NCI-H2196 treated with DMSO at 0.1 percent for 48 hours (cell line): ENCODE results near the gene DGKH.
"Not testable (repeated sequence)": the region's sequence is repeated elsewhere in the genome, so short reads cannot be mapped to it uniquely, and the experiment has no call there.

Experiments used
- DNase-seq: peaks from one replicate; lab custom pipeline; 2025; ENCODE audit not compliant: unreplicated experiment; lab: John Stamatoyannopoulos, UW

DGKH gene

DNA sequence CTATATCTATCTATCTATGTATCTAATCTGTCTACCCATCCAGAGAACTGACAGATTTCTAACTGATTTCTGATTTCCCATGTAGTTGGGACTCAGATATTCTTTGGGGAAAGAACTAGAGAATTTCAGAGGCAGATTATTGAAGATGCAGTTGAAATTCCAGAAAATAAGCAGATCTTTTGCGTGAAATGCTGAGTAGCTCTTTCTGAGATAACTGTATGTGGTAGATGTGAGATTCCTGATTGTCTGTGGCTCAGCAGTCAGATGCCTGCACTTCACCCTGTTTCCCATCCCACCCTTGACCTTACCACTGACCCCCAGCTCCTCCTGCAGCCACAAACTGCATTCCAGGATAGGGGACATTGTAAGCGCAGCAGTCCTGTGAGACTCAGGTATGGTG is 61.5 kb downstream of the DGKH start:
- no peak for DNase-seq

DNA sequence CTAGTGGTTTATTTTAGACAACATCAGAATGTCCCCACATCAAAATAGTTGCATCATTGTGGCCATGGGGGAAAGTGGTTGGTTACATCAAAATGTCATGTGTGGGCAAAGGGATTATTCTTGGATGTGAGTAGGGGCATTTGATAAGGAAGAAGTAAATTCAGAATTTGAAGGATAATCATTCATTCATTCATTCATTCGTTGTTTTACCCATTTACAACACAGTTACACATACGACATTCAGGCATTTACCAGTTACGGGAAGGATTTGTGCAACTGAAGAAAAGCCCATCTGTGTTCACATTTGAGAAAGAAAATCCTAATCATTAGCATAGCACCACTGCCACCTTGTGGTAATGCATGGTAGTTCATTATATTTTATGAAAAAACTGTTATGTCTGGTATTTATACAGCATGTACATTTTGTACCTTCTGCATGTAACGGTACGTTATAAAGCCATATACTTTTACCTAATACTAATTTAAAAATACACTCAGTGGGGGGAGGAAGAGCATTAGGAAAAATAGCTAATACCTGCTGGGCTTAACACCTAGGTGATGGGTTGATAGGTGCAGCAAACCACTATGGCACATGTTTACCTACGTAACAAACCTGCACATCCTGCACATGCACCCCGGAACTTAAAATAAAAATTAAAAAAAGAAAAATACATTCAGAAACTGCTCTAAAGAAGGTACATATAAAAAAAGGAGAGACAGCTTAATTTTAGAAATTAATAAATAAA is 62.1 kb downstream of the DGKH start:
- peak; percentile 0 for DNase-seq

DNA sequence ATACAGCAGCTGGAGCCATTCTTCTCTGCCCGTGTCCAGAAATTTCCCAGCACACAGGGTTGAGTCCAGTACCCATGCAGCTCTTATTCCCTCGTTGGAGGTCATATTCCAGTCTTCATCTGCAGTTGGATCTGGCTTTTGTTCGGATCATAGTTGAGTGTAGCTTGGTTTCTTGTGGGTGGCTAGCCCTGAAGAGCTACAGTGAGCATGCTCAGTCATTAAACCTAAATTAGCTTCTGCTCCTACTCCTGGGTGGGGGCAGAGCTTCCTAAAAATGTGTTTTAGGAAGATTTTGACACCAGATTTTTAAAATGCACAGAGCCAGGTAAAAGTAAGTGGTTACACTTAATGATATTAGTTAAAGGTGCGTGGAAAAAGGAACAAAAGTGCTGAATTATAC is 64.4 kb downstream of the DGKH start:
- DNase-seq: no peak

DNA sequence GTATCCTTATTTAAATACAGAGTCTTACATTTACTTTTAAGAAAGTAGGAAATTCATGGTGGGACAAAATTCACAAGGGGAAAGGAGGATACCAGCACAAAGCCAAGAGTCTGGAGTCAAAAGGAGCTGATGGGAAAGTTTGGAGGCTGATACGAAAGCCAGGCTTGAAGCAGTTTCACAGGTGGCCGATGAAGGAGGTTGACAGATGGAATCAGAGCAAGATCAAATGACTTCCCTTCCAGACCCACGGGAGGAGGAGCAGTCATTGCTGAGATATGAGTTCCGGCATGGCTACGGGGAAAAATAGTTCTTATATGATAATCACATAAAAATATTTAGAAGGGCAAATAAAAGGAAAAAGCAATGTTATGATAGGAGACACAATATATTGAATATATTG is 65.0 kb downstream of the DGKH start:
- DNase-seq: no peak

DNA sequence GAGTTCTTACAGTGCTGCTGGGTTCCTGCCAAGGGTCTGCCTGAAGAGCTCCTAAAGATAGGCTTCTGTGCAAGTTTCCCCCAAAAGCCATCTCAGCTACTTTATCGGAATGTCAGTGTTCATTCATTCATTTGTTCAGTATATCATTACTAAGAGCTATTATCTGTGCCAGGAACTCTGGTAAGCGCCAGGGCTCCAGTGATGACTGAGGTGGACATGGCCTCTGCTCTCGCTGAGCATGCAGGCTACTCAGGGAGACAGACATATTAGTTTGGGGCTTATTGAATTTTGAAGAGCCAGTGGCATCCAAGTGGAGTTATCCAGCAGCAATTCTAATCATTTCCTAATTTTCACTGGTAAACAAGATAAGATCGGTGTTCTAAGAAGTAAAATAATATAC is 65.8 kb downstream of the DGKH start:
- no peak for DNase-seq

DNA sequence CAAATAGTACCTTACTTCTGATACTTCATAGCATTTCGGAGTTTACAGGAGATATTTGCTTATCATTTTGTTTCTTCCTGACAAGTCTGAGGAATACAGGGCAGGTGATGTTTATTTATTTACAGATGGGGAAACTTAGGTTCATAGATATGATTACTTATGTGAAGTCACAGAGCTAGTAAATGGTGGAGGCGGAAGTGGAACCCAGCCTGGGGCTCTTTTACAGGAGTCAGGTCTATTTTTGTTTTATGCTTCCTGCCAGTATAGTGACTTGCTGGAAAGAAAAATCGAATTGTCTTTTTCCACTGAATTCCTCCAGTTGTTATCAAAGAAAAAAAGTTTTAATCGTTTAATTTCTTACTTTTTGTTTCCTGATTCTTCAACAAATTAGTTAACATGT is 66.5 kb downstream of the DGKH start:
- no peak for DNase-seq

DNA sequence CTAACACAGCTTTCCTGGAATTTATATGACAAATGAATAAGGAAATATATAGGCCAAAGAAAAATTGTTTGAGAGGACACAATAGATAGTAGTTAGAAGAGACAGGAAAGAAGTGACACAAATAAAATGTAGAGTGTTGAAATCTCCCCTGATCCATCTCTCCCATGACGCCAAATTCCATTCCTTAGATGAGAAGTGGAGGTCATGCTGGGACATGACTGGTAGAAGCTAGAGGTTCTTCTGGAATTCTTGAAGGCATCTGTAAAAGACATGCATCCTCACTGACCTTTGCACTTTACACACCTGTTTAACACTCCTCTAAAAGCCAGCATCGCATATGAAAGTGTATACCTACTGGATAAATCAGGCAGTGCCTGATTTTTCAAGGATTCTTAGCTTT is 67.8 kb downstream of the DGKH start:
- no peak for DNase-seq

DNA sequence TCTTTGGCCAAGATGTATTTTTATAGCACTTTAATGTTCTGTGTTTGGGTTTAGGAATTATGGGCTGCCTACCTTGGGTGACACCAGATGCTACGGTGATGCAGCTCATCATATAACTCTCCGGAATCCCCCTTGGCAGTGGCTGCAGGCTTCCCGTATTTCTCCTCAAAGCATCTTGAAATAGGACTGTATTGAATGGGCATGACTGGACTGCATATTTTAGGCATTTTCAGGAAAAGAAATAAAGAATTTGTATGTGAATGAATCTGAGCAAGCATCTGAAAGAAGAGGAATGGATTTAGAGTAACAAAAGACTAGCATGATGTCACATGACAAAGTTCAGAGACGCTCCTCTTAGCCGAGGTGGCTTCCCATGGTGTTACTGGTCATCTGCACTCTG is 70.6 kb downstream of the DGKH start:
- no peak for DNase-seq

DNA sequence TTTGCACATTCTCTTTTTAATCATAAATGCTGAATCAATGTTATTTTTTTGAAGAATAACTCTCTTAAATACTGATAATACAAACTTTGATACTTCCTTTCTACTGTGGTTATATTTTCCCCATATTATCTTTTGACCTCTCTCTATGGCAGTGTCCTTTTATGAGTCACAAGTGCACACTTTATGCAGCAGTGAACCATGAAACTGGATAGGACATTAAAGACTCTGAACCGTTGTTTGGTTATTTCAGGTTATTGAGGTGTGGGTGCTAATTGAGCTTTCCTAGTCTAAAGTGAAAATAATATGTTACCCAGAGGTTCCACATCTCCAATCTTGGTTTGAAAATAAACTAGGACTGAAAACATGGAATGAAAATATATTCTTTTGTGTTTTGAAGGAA is 71.4 kb downstream of the DGKH start:
- peak; percentile 0 for DNase-seq

DNA sequence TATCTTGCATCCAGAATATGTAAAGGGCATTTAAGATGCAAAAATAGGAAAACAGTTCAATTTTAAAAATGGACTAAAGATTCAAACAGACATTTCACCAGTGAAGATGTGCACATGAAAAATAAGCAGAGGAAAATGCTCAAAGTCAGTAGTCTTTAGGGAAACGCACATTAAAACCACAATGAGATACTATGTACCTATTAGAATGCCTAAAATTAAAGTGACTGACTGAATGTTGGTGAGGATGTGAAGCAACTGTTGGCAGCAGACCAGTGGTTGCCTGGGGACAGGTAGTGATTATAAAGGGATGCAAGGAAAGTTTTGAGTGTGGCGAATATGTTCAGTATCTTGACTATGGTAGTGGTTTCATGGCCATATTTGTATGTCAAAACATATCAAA is 75.2 kb downstream of the DGKH start:
- DNase-seq: no peak

DNA sequence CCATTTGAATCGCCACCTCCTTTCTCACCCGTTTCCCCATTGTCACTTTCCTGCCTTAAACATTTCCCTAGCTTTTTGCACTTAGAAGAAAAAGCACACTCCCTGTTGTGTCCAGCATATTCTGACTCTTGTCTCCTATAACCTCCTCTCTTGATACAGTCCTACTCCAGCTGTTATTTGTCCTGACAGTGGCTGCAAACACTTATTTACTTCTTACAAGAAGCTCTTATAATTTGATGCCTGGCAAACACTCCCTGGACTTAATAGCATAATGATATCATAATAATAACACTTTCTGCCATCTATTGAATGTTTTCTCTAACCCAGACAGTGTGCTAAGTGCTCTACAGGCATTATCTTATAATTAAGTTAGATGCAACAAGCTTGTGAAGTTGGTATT is 76.6 kb downstream of the DGKH start:
- DNase-seq: no peak

DNA sequence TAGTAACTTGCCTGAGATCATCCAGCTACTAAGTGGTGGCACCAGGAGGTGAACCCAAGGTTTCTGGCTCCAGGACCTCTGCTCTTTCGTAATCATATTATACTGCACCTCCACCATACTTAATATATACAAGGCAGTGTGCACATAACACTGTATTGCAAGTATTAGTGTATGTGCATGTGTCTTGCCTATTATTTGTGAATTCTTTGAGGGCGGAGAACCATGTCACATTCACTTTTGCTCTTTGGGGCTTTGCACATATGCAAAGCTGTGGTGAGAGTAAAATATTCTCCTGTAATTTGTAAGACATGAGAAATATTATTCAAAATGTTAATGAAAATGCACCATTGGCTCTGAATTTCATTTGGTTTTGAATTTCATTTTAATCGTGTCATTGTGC is 78.6 kb downstream of the DGKH start:
- DNase-seq: no peak

DNA sequence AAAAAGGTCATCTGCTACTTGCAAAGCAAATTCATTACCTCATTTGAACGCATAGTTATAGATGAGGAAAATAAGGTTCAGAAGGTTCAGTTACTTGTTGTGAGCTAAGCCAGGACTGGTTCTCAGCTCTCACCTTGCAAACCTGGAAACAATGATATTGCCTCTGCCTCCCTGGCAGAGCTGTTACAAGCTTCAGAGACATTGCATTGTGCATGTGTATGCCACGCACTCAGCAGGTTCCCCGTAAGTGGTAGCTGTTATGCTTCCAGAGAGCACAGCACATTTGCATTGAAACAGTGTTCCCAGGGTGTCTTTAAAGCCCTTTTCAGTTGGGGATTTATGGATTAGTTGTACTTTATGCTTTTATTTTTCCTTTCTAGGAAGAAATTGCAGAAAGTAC is 80.6 kb downstream of the DGKH start:
- DNase-seq: no peak

DNA sequence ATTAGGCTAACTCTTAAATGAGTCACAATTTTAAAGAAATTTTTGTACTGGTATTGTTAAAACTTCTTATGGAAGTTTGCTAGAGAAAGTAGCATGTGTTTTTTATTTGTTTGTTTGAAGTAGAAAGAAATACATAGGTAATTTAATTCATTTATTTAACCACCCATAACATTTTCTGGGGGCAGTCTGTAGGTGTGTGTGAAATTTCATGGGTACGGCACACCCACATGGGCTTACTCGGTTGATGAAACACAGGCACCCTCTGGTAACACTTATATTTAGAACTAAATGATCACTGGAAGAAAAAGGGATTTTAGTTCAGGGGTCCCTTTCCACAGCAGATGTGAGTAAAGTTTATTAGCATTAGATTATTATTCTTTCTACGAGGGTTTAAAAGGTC is 88.1 kb downstream of the DGKH start:
- DNase-seq: no peak

DNA sequence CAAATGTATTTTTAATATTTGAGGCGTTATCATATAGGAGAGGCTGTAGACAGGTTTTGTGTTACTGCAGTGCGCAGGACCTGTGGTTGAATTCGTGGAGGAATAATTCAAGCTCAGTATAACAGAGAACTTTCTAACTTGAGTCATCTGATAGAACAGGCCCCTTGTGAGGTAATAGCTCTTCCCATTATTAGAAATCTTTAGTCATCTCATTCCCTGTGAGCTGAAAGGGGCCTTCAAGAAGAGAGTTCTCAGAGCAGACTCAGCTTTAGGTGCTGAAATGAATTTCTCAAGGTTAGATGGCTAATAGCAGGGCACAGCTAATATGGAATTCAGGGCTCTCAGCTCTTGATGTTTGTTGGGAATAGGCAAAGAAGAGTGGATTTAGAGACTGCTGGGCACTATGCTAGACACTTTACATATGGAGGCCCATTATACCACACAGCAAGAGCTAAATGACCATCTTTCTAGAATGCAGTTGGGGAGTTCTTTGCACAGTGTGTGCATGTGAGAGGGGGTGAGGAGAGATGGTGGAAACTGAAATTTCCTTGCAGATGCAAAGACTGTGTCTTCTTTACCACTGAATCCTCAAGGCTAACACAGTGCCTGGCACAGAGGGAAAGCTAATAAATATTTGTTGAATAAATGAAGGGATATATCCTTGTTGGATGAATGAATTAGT is 89.5 kb downstream of the DGKH start:
- no peak for DNase-seq

DNA sequence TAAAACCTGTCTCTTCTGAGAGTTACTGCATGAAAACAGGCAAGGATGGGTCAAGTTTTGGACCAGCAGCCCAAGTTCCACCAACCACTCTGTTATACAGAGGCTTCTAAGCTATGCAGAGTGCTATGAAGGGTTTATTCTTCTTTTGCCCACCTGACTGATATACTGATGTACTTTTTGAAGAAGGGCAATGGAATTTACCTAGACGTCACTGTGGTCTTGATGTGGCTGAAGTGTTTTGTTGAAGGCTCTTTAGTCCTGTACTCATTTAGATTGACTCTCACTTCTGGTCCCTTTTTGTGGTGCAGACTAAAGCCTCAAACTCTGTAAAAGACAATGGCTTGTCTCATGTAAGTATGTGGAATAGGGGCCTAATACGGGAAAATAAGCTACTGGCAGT is 92.0 kb downstream of the DGKH start:
- no peak for DNase-seq

DNA sequence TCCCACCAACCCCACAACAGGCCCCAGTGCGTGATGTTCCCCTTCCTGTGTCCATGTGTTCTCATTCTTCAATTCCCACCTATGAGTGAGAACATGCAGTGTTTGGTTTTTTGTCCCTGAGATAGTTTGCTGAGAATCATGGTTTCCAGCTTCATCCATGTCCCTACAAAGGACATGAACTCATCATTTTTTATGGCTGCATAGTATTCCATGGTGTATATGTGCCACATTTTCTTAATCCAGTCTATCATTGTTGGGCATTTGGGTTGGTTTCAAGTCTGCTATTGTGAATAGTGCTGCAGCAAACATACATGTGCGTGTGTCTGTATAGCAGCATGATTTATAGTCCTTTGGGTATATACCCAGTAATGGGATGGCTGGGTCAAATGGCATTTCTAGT is 92.6 kb downstream of the DGKH start:
- DNase-seq: not testable (repeated sequence)

DNA sequence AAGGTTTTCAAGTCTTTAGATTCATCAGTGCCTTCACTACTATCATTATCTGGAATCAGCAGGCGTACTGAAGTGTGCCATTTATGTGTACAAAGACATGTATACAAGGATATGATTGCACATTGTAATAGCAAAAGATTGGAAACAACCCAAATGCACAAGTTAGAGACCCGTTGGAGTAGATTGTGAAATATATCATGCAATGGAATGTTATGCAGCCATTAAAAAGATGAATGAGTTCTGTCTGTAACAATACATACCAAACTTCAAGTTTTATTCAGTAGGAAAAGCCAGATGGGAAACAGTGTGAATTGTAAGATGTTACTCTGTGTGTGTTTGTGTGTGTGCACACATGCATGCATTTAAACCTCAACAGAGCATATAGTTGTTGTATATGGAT is 97.9 kb downstream of the DGKH start:
- no peak for DNase-seq

DNA sequence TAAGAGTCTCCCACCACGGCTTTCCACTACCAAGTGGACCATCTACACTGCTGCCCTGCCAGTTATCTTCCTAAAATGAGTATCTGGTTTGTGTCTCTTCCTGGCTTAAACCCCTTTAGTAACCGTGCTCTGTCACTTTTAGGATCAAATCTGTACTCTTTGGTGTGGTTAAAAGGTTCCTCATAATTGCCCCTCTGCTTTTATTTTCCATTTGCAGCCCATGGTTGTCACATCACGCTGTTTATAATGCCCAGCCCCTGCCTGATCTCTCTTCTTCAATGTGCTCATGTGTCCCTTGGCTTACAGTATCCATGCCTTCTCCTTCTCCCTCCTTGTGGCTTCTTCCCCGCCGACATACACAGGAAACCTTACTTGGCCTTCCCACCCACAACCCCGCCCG is 100.1 kb downstream of the DGKH start:
- DNase-seq: no peak

DNA sequence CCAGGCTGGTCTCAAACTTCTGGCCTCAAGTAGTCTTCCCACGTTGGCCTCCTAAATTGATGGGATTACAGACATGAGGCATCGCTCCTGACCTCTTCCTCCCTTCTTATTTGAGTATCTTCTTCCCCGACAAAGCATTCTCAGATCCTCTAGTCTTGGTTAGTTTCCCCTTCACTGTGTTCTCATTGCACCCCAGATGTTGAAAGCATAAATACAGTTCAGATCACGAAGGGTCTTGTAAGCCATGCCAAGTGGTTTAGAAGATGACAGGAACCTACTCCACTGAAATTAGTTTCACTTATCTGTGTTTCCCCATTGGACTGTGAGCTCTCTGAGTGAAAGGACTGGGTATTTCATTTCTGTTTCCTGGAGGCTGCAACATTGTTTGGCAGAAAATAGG is 100.7 kb downstream of the DGKH start:
- DNase-seq: no peak

DNA sequence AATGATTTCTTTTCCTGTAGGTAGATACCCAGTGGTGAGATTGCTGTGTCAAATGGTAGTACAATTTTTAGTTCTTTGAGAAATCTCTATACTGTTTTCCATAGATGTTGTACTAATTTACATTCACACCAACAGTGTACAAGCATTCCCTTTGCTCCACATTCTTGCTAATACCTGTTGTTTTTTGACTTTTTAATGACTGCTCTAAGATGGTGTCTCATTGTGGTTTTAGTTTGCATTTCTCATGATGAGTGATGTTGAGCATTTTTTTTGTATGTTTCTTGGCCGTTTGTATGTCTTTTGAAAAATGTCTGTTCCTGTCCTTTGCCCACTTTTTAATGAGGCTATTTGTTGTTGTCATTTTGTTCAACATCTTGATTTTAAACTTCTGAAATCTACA is 103.3 kb downstream of the DGKH start:
- no peak for DNase-seq

DNA sequence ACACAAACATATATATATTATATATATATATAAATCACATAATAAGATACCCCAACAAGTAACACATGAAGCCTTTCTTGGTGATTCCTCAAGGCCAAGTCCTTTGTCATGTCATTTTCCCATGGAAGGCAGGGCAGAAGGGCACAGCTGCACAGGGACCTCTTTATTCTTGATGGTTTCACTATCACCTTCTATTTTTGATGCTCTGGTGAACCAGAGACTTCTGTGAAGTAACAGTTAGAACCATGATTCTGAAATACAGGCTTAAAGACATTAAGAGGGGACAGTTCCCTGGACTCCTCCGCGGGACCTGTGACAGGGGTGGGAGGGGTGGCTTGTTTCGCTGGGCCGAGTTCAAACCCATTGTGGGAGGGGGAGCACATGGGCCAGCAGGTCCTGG is 104.0 kb downstream of the DGKH start:
- DNase-seq: no peak
